Nucleus accumbens (tissue), 56 donors: ENCODE measurements around the gene FAM234B.
"Not testable (repeated sequence)": the region's sequence is repeated elsewhere in the genome, so short reads cannot be mapped to it uniquely, and the experiment has no call there.

Experiments used
- DNase-seq, 56 donors: peaks; one replicate each; lab custom pipeline; 2025; lab: John Stamatoyannopoulos, UW

Gene FAM234B

DNA sequence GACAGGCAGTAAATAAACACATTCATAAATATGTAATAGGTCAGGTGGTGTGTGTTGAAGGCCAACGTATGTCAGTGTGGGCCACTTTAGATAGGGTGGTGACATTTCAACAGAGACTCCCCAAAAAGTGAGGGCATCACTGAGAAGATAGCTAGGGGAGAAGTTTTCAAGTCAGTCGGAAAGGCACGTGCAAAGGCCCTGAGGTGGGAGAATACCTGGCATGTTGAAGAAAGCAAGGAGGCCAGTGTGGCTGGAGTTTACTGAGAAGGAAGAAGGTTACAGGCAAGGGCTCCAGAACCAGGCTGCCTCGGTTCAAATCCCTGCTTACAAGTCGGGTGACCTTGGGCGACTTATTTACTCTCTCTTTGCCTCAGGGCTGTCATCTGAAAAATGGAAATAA lies 33.1 kb upstream of the FAM234B start:
- no peak for DNase-seq

DNA sequence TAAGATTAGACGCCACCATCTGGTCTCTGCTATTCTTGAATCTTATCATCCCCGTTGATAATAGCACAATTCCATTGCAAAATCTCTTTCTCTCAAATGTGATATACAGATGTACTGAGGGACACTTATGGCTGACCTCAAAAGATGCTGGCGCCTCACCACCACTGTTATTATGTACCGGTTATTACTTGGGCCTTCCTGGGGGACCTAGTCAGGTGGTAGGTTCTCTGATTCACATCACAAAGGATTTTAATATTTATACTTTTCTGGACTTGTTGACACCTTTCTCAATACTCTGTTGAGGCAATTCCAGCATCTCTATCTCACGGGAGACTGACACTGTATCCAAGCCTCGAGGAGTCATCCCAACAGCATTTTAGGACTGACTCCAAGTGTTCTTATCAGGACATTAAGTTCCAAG lies 21.3 kb upstream of the FAM234B start:
- DNase-seq: no peak

DNA sequence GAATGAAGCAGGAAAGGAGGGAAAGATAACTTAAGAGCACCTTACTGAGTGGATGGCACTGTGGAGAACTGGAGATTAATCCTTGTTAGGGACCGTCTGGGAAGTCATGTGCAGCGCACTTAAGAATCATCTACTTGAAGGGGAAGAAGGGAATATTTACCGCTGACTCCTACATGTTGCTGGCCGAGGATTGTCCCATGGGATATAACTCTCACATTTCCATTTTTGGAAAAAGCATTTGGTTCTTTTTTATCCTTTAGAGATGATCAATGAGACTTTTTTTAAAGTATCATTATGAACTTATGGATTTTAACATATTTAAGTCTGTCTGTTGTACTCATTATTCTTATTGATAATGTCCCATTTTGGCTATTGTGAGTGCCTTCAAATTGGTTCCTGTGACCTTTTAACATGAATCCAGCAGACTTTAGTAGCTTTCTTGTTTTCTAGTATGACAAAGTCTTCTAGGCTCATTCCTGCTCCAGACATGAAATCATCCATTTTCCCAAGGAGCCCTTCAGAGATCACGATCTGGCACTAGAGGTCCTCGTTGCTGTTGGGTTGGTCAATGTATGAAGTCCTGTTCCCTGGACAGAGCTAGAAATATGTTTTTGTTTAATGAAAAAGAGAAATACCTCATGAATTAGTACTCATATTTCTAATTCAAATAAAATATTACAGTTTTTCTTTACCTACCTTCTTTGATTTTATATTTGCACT lies 20.2 kb upstream of the FAM234B start:
- peak in 2 of 56 donors; percentile 1 to 2 for DNase-seq

DNA sequence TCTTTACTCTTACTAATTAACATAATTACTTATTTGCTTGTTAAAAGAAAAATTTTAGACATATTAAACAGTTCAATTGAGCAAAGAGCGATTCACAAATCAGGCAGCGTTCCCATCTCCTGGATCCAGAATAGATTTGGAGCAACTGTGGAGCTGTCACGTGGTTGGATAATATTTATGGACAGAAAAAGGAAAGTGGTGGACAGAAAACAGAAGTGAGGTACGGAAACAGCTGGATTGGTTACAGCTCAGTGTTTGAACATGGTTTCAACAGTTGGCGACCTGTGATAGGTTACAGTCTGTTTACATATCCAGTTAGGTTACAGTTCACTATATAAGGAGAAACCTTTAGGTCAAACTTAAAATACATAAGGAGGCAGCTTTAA lies 19.7 kb upstream of the FAM234B start:
- no peak for DNase-seq

DNA sequence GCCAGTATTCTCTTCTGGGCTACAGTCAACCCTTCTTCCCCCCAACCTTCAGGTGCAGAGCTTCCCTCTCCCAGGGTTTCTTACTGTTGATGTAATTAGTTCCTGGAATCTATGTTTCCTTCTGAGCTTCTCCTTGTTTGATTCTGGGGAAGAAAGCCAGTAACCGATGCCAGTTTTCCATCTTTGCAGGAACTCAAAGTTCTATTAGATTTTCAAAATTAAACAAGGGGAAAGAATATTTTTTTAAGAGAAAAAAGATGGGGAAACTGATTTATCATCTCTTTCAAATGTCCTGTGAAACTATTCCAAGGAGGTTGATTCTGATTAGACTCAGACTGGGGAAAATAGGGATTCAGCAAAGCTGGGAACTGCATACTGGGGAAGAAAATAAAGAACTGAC lies 17.9 kb upstream of the FAM234B start:
- DNase-seq: no peak

DNA sequence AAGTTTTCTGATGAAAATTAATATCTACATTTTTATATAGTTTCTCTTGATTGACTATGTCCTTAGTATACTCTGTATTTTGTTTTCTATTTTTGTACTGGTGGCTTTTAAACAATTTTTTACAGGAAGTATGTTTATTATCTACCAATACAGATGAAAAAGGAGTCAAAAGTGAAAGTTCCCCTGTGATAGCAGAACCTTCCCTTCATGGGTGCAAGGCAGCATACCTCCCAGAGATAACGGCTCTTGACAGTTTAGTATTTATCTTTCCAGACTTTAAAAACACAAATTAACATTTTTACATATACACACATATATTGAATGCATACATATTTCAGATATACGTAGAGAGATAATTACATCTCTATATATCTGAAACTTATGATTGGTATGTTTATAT lies 17.1 kb upstream of the FAM234B start:
- DNase-seq: no peak

DNA sequence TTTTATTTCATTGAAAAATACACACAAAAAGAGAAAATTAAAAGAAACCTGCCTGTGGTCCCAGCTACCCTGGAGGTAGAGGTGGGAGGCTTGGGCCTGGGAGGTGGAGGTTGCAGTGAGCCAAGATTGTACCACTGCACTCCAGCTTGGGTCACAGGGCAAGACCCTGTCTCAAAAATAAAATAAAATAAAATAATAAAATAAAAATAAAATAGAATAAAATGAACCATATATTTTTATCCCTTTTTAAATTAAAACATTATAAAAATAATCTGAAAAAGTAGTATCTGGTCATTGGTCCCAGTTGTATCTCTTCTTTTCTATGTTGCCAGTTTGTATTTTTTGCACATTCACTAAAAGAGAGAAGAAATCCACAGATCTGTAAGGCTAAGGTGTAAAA lies 16.7 kb upstream of the FAM234B start:
- no peak for DNase-seq

DNA sequence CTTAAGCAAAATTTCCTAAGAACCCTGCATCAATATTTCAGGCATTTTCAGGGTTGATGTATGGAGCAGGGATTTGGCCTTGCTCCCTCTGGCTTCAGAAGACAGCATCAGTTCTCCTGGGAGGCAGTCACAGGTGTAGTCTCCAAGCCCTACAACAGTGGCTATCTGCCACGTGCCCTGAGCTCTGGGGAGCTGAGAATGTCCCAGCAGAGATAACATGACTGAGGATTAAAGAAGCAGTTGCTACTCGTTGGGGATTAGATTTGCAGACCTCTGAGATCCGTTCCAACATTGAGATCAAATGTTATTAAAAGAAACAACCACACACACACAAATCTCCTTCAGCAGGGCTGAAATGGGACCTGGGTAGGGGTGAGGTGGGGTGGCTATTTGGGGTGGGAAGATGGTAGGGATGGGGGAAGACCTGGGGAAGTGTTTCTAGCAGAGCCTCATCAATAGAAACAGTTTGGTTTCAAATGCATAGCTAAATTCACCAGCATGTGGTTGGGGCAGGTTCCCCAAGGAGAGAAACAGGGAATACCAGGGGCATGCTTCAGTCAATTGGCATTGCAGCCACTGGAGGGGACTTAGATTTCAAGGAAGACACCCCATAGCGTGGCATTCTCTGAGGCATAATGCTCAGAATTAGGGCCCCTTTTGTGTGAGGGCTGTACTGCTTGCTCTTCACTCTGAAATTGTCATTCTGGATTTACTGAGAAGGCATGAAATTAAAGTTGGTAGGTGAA lies 15.2 kb upstream of the FAM234B start:
- no peak for DNase-seq

DNA sequence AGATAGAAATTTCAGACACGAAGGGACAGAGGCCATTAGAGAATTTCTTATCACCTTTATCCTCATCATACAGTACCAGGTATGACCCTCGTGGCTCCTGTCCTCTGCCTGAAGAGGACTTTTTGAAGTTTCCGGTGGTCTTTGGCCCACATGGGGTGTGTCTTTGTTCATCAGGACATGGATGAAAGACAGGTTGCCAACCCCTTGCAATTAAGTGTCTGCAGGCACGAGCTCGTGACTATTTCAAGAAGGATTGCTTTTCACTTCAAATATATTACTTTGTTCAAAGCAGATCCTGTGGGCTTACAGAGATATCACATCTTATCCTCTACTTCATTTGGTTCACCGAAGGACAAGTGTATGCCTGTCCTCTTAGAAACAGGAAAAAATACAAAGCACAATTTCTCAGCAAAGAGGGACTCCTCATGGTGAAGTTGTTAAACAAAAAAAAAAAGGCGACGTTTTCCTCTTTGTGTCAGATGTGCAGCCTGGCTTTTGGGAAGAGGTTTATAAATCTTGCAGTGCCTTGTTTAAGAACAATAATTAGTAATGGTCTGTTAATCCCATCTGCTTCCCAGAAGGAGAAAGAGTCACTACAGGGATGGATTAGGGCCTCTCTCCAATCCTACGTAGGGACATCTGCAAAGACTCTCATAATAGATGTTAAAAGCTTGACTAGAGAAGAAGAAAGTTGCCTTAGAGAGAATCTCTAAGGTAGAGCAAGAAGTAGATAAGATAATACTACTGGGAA lies 13.5 kb upstream of the FAM234B start:
- DNase-seq: no peak

DNA sequence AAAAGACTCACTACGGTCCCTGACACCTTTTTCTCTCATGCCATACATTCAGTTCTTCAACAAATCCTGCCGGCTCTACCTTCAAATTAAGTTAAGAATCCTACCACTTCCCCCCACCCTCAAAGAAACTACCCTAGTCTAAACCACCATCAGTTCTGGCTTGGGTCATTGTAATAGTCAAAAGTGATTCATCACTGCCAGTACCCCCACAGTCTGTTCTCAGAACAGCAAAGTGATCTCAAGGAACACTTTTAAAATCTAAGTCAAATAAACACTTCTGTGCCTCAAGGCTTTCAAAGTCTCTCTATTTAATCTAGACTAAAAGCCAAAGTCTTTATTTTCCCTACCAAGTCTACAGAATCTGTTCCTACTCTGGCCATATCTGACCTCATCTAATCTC lies 12.0 kb upstream of the FAM234B start:
- no peak for DNase-seq

DNA sequence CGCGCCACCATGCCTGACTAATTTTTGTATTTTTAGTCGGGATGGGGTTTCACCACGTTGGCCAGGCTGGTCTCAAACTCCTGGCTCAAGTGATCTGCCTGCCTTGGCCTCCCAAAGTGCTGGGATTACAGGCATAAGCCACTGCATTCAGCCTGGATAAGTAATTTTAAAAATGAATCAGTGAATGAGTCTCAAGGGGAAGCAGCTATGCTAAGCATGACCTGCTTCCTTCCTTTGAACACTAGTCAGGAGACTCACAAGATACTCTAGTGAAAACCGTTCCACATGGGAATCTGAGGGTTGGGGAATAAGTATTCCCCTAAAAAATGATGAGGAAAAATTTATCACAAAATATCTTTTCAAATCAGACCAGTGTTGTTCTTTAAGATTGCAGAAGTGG lies 10.7 kb upstream of the FAM234B start:
- no peak for DNase-seq

DNA sequence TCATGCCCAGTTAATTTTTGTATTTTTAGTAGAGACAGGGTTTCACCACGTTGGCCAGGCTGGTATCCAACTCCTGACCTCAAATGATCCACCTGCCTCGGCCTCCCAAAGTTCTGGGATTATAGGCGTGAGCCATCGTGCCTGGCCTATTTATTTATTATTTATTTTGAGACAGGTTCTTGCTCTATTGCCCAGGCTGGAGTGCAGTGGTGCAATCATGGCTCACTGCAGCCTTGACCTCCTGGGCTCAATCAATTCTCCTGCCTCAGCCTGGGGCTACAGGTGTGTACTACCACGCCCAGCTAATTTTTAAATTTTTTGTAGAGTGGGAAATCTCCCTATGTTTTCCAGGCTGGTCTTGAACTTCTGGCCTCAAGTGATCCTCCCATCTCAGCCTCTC lies 8.8 kb upstream of the FAM234B start:
- DNase-seq: not testable (repeated sequence)

DNA sequence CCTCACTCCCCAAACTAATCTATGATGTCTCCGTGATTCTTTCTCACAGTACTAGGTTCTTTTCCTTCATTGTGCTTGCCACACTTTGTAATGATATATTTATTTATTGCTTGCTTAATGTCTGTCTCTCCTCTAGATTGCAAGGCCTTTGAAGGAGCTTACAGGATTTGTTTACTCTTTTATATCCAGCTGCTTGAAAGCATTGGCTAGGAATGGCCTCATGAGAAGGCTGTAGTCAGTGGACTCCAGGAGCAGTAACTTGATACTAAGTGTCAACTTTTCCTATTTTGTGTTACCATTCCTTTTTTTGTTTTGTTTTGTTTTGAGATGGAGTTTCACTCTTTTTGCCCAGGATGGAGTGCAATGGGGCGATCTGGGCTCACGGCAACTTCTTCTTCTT lies 7.3 kb upstream of the FAM234B start:
- no peak for DNase-seq

DNA sequence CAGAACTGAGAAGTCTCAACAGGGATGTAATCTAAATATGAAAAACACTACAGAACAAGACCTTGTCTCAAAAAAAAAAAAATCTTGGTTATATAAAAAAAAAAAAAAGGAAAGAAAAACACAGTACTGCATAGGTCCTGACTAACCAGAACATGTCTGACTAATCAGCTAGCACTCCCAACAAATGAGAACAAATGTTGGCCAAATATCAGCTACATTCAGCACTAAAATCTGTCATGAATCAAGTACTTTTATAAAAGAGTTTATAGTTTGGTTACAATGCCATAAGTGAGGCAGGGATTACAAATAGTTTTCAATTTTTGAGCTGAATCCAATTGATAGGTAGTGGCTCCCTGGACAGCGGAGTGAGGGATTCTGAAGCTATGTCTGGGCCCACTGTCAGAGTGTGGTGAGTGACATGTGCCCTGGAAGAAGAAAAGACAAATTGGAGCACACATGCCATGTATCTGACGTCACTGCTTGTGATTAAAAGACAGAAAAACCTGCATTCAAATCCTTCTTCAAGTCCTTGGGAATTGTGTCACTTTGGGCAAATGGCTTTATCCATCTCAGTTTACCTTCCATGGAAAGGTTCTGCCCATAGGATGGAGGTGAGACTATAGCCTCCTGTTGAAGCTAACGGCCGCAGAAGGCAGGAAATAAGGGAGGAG lies 5.6 kb upstream of the FAM234B start:
- DNase-seq: no peak

DNA sequence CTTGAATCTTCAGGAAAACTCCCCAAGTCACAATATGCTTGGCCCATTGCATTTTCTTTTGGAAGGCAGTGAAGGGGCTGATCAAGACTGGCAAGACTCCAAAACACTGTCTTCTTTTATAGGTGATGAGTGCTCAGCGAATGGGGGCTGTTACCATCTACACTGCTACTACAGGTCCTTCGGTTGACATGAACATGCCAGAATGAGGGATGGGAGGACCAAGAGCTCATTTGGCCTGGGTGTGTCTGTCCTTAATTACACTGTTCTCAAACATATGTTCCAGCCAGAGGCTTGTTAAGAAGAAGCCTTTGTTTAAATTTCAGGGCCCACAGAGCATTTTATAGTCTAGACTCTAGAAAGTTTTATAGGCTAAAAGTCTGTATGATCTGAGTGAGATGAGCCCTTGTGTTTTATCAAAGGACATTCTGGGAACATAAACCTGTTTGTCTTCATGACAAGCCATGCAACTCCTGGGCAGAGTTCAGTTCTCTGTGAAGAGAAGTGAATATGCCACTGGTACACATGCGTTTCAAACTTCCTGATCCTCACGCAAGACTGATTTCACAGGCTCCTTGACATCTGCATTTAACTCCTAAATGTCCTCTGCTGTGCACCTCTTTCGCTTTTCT lies 4.7 kb upstream of the FAM234B start:
- DNase-seq: no peak

DNA sequence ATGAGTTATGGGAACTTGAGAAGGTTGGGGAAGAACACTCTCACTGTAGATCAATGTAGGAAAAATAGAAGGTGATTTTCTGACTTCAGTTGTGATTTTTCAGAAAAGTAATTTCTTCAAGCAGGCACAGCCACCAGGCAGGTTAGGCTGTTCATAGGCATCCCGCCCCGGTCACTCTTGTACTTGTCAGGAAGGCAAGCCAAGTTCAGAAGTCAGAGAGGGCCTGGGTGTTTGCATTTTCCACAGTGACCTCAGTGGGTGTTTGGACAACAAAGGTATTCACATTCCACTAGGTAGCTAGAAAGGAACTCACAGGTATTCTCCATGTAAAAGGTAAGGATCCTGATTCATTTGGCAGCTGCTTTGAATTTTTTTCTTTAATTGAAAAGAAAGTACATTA lies 3.0 kb upstream of the FAM234B start:
- DNase-seq: no peak

DNA sequence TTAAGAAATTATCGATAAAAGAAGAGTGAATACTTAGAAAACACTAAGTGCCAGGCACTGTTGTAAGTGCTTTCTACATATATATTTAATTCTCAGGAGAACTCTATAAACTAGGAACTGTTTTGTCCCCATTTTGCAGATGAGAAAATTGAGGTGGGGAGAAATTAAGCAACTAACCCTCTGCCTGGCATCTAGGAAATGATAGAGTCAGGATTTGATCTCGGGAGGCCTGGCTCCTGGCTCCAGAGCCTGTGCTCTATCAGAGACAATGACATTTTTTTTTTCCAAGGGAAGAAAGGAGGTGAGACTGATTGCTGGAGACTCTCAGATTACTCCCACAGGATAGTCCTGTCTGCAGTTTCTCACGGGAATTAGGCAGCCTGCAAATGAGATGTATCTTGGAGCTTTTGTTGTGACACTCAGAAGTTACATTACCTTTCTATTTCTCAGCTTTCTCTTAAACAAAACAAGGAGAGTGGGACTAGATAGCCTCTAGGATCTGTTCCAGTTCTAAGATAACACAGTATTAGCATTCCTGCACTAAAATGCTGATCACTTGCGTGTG lies 1.4 kb upstream of the FAM234B start:
- no peak for DNase-seq

DNA sequence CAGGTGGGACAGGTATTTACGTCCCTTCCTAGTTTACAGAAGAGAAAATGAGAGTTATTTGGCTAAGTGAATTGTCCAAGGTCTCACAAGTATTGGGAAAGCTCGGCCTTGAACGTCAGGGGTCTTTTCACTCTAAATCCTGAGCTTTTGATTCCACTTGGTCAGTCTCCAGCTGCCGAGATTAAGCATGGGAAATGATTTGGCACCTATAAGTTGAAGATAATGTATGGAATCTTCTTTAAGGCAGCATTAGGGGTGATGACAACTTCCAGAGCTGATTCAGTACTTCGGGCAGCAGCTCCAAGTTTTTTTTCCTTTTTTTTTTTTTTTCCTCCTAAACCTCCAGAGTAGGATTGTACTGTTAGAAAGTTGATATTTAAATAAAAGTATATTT lies 722 bp downstream of the FAM234B start:
- no peak for DNase-seq

DNA sequence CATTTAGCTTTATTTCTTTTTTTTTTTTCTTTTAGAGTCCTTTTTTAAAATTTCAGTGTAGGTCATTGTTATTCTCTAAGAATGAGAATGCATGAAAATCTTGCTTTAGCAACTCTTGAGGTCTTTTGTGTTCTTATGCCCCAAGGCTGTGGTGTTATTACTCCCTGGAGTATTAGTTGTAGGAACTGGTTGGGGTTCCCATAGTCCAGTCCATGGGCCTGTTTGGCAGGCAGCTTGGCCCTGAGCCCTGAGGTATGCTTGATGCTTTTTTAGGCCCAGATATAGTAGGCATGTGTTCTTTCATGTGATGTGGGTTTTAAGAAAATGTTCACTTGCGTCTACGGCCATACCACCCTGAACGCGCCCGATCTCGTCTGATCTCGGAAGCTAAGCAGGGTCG lies 1.6 kb downstream of the FAM234B start:
- DNase-seq: no peak

DNA sequence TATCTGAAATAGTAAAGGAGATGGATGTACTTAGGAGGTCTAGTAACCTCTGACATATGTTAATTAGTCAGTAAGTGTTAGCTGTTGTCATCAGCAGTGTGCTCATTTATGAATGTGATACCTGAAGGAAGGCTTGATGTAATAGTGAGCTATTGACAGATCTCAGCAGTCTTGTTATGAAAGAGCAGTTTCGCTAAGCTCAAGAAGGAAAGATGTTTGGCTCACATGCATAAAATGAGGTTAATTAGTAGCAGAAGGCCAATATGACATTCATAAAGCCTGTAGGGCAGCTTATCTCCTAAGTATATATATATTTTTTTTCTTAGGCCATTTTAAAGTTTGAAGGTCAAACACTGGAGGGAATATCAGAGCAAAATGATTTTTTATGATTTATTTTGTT lies 2.8 kb downstream of the FAM234B start:
- DNase-seq: no peak
